Activated naive CD8-positive, alpha-beta T cell (primary cell): Measurements from ENCODE around the gene PTPRM.

Source experiments
- H3K27ac Mint-ChIP-seq: one replicate; pipeline ENCODE4 v1.8.0; 2021; ENCODE audit warnings: mixed read lengths
- H3K27me3 Mint-ChIP-seq: one replicate; pipeline ENCODE4 v1.8.0; 2021; ENCODE audit warnings: mixed read lengths
- H3K36me3 Mint-ChIP-seq: one replicate; pipeline ENCODE4 v1.8.0; 2021; ENCODE audit warnings: mixed read lengths
- H3K4me1 Mint-ChIP-seq: one replicate; pipeline ENCODE4 v1.8.0; 2021; ENCODE audit warnings: low read depth, mixed read lengths
- H3K4me3 Mint-ChIP-seq: one replicate; pipeline ENCODE4 v1.8.0; 2021; ENCODE audit warnings: mild to moderate bottlenecking, mixed read lengths
- H3K9me3 Mint-ChIP-seq: one replicate; pipeline ENCODE4 v1.8.0; 2021; ENCODE audit warnings: low read depth, mixed read lengths

The PTPRM gene

GRCh38 chr18:7805880-7806279 lies 238.8 kb downstream of the PTPRM start:
- no peaks in the 10 kb centered on the region for H3K4me1 Mint-ChIP-seq

GRCh38 chr18:7807936-7808453 lies 240.9 kb downstream of the PTPRM start:
- Mint-ChIP-seq H3K27ac (no peak overlapping the region), H3K4me3 (no peak overlapping the region), H3K4me1 (no peaks in the 10 kb centered on the region), H3K9me3 (no peaks in the 10 kb centered on the region), H3K27me3 (no peaks in the 10 kb centered on the region), H3K36me3 (no peaks in the 10 kb centered on the region)

More at GRCh38 chr18:7805880-7806279, 238.8 kb downstream of the PTPRM start:
- Mint-ChIP-seq H3K27ac (no peak overlapping the region), H3K4me3 (no peak overlapping the region), H3K27me3 (no peaks in the 10 kb centered on the region), H3K9me3 (no peaks in the 10 kb centered on the region), H3K36me3 (no peaks in the 10 kb centered on the region)

GRCh38 chr18:7808992-7809391 lies 241.9 kb downstream of the PTPRM start:
- no peaks in the 10 kb centered on the region for H3K27me3 Mint-ChIP-seq
- no peaks in the 10 kb centered on the region for H3K36me3 Mint-ChIP-seq
- no peaks in the 10 kb centered on the region for H3K9me3 Mint-ChIP-seq

DNA sequence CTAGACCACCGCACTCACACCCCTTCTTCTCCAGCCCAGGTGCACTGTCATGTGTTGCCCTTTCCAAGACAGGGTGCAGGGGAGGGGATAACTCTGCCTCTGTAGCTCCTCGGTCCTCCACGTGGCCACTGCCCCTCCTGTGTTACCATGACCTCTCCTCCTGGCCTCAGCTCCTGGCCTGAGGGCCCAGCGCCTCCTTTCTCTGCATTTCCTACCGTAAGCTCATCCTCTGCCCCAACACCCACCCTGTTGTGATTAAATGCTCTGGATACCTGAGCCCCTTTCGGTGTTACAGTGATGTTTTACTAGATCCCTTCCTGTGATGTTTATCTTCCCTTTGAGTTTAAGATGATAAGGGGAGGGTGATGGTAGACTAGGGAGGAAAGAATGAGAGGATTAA lies 242.3 kb downstream of the PTPRM start:
- Mint-ChIP-seq H3K9me3 (no peaks in the 10 kb centered on the region), H3K27ac (no peak overlapping the region), H3K4me1 (no peaks in the 10 kb centered on the region), H3K27me3 (no peaks in the 10 kb centered on the region), H3K36me3 (no peaks in the 10 kb centered on the region), H3K4me3 (no peak overlapping the region)

More at GRCh38 chr18:7808992-7809391, 241.9 kb downstream of the PTPRM start:
- H3K4me1 Mint-ChIP-seq = no peaks in the 10 kb centered on the region
- H3K4me3 Mint-ChIP-seq = no peak overlapping the region
- H3K27ac Mint-ChIP-seq = no peak overlapping the region

GRCh38 chr18:7809978-7810377 lies 242.9 kb downstream of the PTPRM start:
- H3K27ac Mint-ChIP-seq = no peak overlapping the region
- no peaks in the 10 kb centered on the region for H3K36me3 Mint-ChIP-seq
- H3K4me3 Mint-ChIP-seq = no peak overlapping the region
- H3K9me3 Mint-ChIP-seq = peaks cover 1% of the 10 kb centered on the region
- H3K4me1 Mint-ChIP-seq = no peaks in the 10 kb centered on the region
- no peaks in the 10 kb centered on the region for H3K27me3 Mint-ChIP-seq

DNA sequence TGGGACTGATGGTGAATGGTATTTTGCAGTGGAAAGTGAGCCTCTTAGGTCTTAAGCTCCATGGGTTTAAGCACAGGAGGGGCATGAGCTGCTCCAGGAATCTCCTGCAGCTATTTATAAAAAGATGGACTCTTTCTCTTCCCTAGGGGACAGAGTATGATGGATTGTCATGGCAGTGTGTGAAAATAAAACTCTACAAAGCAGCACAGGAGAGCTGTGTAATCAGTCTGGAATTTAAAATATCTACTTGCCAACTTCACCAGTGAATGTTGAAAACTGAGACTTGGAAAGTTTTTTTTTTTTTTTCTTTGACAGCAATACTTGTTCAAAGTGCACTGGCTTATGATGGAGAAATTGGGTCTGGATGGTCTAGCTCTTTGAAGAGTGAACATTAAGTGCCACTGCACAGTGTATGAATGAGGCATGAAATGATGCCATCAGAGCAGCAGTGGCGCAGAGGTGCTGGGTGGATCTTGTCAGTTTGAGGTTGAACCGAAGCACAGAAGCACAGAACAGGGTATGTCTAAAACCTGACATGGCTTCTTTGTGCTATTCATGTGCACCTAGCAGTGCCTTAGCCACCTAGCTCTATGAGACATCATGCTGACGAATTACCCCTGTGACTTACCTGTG lies 245.4 kb downstream of the PTPRM start:
- no peaks in the 10 kb centered on the region for H3K27me3 Mint-ChIP-seq
- H3K4me1 Mint-ChIP-seq = no peaks in the 10 kb centered on the region
- H3K4me3 Mint-ChIP-seq = no peak overlapping the region
- peaks cover 4% of the 10 kb centered on the region for H3K9me3 Mint-ChIP-seq
- no peak overlapping the region for H3K27ac Mint-ChIP-seq
- H3K36me3 Mint-ChIP-seq = no peaks in the 10 kb centered on the region

DNA sequence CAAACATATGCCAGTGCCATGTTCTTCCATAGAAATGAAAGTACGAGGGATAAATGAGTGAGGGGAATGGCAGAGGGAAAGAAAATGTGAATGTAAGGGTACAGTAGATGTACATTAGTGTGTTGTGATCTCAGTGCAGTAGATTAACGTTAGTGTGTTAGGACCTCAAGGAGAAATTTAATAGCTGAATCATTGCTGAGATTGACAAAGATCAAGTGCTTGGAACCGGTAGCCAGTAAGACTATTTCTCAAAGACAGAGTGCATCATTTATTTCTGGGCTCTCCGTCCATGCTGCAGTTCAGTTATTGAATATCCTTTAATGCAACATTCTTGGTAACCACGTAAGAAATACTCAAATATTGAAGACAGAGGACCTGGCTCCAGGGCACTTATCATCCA lies 246.0 kb downstream of the PTPRM start:
- peaks cover 4% of the 10 kb centered on the region for H3K9me3 Mint-ChIP-seq
- no peak overlapping the region for H3K27ac Mint-ChIP-seq
- H3K4me3 Mint-ChIP-seq = no peak overlapping the region
- H3K4me1 Mint-ChIP-seq = no peaks in the 10 kb centered on the region
- no peaks in the 10 kb centered on the region for H3K27me3 Mint-ChIP-seq
- no peaks in the 10 kb centered on the region for H3K36me3 Mint-ChIP-seq

DNA sequence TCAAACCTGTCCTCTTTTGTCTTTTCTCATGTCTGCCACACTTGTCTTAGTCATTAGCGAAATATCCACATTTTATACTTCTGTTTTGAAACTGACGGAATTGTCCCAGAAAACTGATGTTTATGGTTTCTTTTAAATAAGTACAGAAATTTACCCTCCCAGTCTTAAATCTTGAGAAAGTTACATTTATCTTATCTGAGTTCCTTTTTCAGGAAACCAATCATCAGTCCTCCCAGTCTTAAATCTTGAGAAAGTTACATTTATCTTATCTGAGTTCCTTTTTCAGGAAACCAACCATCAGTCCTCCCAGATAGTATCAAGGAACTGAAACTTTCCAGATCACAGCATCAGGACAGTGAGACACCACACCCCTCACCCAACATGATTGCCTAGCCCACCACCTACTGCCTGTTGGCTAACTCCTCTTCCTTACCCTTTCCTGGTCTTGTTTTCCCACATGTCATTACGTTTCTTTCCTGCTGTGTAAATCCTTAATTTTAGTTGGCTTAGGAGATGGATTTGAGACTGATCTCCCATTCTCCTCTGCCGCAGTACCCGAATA lies 247.7 kb downstream of the PTPRM start:
- H3K4me3 Mint-ChIP-seq = no peak overlapping the region
- no peaks in the 10 kb centered on the region for H3K27me3 Mint-ChIP-seq
- no peaks in the 10 kb centered on the region for H3K4me1 Mint-ChIP-seq
- no peak overlapping the region for H3K27ac Mint-ChIP-seq
- peaks cover 4% of the 10 kb centered on the region for H3K9me3 Mint-ChIP-seq
- H3K36me3 Mint-ChIP-seq = no peaks in the 10 kb centered on the region

DNA sequence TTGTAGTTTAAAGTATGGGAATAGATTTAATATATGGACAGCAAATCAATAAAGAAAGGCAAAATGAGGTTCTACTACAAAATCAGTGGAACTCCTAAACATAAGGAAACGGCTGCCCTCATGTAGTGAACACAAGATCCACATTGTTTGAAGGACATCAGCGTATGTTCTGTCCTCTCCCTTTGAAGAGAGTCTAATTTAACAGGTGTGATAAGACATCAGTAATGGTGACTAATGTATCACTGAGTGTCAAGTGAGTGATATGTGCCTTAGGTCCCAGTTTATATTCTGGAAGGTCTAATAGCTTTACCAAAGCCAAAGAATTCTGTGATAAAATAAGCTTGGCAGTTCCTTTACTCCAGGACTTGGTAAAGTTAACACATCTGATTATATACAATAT lies 248.7 kb downstream of the PTPRM start:
- H3K36me3 Mint-ChIP-seq = no peaks in the 10 kb centered on the region
- H3K9me3 Mint-ChIP-seq = peaks cover 4% of the 10 kb centered on the region
- no peak overlapping the region for H3K4me3 Mint-ChIP-seq
- no peaks in the 10 kb centered on the region for H3K4me1 Mint-ChIP-seq
- no peaks in the 10 kb centered on the region for H3K27me3 Mint-ChIP-seq
- no peak overlapping the region for H3K27ac Mint-ChIP-seq

DNA sequence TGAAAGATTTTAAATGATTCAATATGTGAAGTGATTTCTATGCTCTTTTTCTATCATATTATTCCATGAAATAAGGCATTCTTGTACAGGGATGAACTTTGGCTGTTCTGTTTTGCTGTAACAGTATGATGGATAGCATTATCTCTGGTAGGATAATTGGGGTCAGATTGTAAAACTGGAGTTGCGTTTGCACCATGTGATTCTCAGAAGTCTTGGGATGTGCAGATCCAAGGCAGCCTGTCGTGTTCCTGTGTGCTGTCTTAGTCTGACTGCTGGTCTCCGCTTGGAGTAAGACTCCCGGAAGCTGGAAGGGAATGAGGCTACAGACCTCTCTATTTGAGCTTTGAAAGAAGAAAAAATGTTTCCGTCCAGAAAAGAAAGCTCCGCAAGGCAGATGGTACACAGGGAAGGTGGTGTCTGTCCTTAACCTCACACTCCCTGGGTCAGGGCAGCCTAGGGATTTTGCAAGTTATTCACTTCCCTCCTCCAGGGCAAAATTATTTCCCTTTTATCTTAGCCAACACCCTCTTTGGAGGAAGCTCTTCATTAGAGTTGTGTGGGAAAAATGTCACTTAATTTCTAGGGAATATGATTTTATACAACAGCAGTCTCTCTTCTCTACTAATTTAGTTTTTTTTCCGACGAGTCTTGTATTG lies 250.6 kb downstream of the PTPRM start:
- Mint-ChIP-seq H3K27me3 (no peaks in the 10 kb centered on the region), H3K27ac (no peak overlapping the region), H3K9me3 (peaks cover 4% of the 10 kb centered on the region), H3K4me3 (no peak overlapping the region), H3K4me1 (no peaks in the 10 kb centered on the region), H3K36me3 (no peaks in the 10 kb centered on the region)

GRCh38 chr18:7821784-7822183 lies 254.7 kb downstream of the PTPRM start:
- Mint-ChIP-seq H3K9me3 (no peaks in the 10 kb centered on the region), H3K4me3 (no peak overlapping the region), H3K36me3 (no peaks in the 10 kb centered on the region), H3K27me3 (no peaks in the 10 kb centered on the region), H3K27ac (no peak overlapping the region), H3K4me1 (no peaks in the 10 kb centered on the region)

- Mint-ChIP-seq H3K4me3 (no peak overlapping the region), H3K27ac (no peak overlapping the region), H3K36me3 (no peaks in the 10 kb centered on the region), H3K4me1 (no peaks in the 10 kb centered on the region), H3K27me3 (no peaks in the 10 kb centered on the region), H3K9me3 (no peaks in the 10 kb centered on the region)
Measured at GRCh38 chr18:7822435-7823331, 255.6 kb downstream of the PTPRM start.

- Mint-ChIP-seq H3K27ac (no peak overlapping the region), H3K36me3 (no peaks in the 10 kb centered on the region), H3K4me1 (no peaks in the 10 kb centered on the region)
Measured at GRCh38 chr18:7824970-7825369, 257.9 kb downstream of the PTPRM start.

GRCh38 chr18:7830468-7830867 lies 263.4 kb downstream of the PTPRM start:
- H3K4me1 Mint-ChIP-seq = no peaks in the 10 kb centered on the region
- H3K27me3 Mint-ChIP-seq = no peaks in the 10 kb centered on the region
- no peaks in the 10 kb centered on the region for H3K36me3 Mint-ChIP-seq
- no peak overlapping the region for H3K4me3 Mint-ChIP-seq
- H3K9me3 Mint-ChIP-seq = no peaks in the 10 kb centered on the region
- no peak overlapping the region for H3K27ac Mint-ChIP-seq

More at GRCh38 chr18:7824970-7825369, 257.9 kb downstream of the PTPRM start:
- no peaks in the 10 kb centered on the region for H3K27me3 Mint-ChIP-seq
- no peak overlapping the region for H3K4me3 Mint-ChIP-seq
- H3K9me3 Mint-ChIP-seq = no peaks in the 10 kb centered on the region

DNA sequence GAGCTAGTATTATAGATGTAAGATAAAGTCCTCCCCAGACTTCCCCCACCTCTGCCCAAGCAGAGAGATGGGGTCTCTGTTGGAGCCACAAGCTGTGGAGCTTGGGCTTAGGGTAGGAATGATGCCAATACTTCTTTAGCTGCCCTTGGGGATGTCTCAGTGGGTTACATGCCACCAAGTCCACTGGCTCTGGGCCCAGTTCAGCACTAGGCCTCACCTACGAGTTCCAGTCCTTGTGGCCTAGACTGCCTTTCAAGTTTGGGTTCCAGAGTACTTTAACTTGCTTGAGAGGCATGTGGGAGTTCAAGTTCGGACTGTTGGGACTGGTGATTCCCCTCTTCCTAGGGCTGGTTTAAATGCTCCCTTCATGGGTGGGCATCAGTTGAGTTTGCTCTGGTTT lies 272.4 kb downstream of the PTPRM start:
- no peaks in the 10 kb centered on the region for H3K27me3 Mint-ChIP-seq
- no peaks in the 10 kb centered on the region for H3K4me1 Mint-ChIP-seq
- H3K4me3 Mint-ChIP-seq = no peak overlapping the region
- H3K27ac Mint-ChIP-seq = no peak overlapping the region
- no peaks in the 10 kb centered on the region for H3K36me3 Mint-ChIP-seq
- H3K9me3 Mint-ChIP-seq = peaks cover 8% of the 10 kb centered on the region
